ENCODE data around the gene VPS13C. TPM values are rescaled to one million over a fixed set of nuclear protein-coding genes. Genes with fewer than 3 reads are reported as not detected.

Gene VPS13C
- total RNA-seq, 1 experiment from 2014 or later: 18.6 TPM

GRCh38 chr15:61987824-61988223, 72.4 kb downstream of the VPS13C start (continued):
- TF ChIP-seq EGR1 (IDR thresholded peaks at IDR 0.05; ENCODE audit: low read depth): no peak
- TF ChIP-seq CBX3 (IDR thresholded peaks at IDR 0.05; ENCODE audit: low read depth): no peak
- TF ChIP-seq ELF1 (IDR thresholded peaks at IDR 0.05; ENCODE audit: borderline replicate concordance, low read depth): no peak

GRCh38 chr15:61983081-61983480, 77.2 kb downstream of the VPS13C start:
- CTCF ChIA-PET: no interaction called here
- no peaks in the 10 kb centered on the region for H4K20me1 ChIP-seq (ENCODE audit: insufficient read depth)
- no peak for ATAC-seq
- H3K79me2 ChIP-seq (ENCODE audit: insufficient read depth, low read length): no peaks in the 10 kb centered on the region
- no peaks in the 10 kb centered on the region for H3K9me2 ChIP-seq (ENCODE audit: insufficient read depth)
- POLR2A ChIA-PET: no interaction called here
- H3K9me3 ChIP-seq (ENCODE audit: control insufficient read depth in 1 of 2, insufficient read depth in 1 of 2, low read depth in 1 of 2, low read length in 2 of 2): no peaks in the 10 kb centered on the region
- DNase-seq (ENCODE audit: low read depth, low spot score): no peak
- H2AFZ ChIP-seq (ENCODE audit: low read depth, low read length, poor library complexity, severe bottlenecking): no peak overlapping the region
- no peaks in the 10 kb centered on the region for H3K4me1 ChIP-seq (ENCODE audit: control insufficient read depth in 1 of 2, insufficient read depth in 2 of 2, low read length in 2 of 2)
- no TSS peak for BruUV-seq (replicated peaks)
- no peaks in the 10 kb centered on the region for H3K27me3 ChIP-seq (ENCODE audit: insufficient read depth, low read length)
- H3K27ac ChIP-seq (ENCODE audit: low read depth, low read length): no peak overlapping the region
- H3K9ac ChIP-seq (ENCODE audit: low read length): no peak overlapping the region
- RAD21 ChIA-PET (ENCODE audit: low non-redundant PET in 1 of 2, low total read pairs in 2 of 2, uncharacterized antibody in 2 of 2, unreplicated experiment in 2 of 2): no interaction called here
- no peak overlapping the region for H3K4me2 ChIP-seq (ENCODE audit: low read length)
- no peaks in the 10 kb centered on the region for H3K36me3 ChIP-seq (ENCODE audit: control insufficient read depth in 1 of 2, insufficient read depth in 2 of 2, low read length in 2 of 2)
- intact Hi-C loops (cut with micrococcal nuclease): no loop called here
- TF ChIP-seq RAD21 (IDR thresholded peaks at IDR 0.05; ENCODE audit: low read depth) (no peak), REST (IDR thresholded peaks at IDR 0.05; ENCODE audit: low read depth) (no peak), JUND (IDR thresholded peaks at IDR 0.05) (no peak), YY1 (IDR thresholded peaks at IDR 0.05; ENCODE audit: extremely low read depth, insufficient replicate concordance, low read depth, low read length) (no peak), ZNF274 (IDR thresholded peaks at IDR 0.05; ENCODE audit: low read depth, low read length) (no peak), CBX3 (IDR thresholded peaks at IDR 0.05; ENCODE audit: low read depth) (no peak), EZH2 (IDR thresholded peaks at IDR 0.05) (no peak), SRF (IDR thresholded peaks at IDR 0.05; ENCODE audit: low read depth) (no peak), ZFX (IDR thresholded peaks at IDR 0.05) (no peak), EZH2phosphoT487 (IDR thresholded peaks at IDR 0.05; ENCODE audit: borderline replicate concordance) (no peak), EGR1 (IDR thresholded peaks at IDR 0.05; ENCODE audit: low read depth) (no peak), POLR2A (IDR thresholded peaks at IDR 0.05; ENCODE audit: borderline replicate concordance, extremely low read depth, insufficient read depth, insufficient read length) (no peak), FOSL1 (IDR thresholded peaks at IDR 0.05; ENCODE audit: low read depth) (no peak)
- TF ChIP-seq, protein P1, sequence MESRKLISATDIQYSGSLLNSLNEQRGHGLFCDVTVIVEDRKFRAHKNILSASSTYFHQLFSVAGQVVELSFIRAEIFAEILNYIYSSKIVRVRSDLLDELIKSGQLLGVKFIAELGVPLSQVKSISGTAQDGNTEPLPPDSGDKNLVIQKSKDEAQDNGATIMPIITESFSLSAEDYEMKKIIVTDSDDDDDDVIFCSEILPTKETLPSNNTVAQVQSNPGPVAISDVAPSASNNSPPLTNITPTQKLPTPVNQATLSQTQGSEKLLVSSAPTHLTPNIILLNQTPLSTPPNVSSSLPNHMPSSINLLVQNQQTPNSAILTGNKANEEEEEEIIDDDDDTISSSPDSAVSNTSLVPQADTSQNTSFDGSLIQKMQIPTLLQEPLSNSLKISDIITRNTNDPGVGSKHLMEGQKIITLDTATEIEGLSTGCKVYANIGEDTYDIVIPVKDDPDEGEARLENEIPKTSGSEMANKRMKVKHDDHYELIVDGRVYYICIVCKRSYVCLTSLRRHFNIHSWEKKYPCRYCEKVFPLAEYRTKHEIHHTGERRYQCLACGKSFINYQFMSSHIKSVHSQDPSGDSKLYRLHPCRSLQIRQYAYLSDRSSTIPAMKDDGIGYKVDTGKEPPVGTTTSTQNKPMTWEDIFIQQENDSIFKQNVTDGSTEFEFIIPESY (IDR thresholded peaks at IDR 0.05; ENCODE audit: extremely low read depth, insufficient replicate concordance, low read length): no peak
- TF ChIP-seq, protein P2, sequence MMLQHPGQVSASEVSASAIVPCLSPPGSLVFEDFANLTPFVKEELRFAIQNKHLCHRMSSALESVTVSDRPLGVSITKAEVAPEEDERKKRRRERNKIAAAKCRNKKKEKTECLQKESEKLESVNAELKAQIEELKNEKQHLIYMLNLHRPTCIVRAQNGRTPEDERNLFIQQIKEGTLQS (IDR thresholded peaks at IDR 0.05): no peak
- TF ChIP-seq, protein P3, sequence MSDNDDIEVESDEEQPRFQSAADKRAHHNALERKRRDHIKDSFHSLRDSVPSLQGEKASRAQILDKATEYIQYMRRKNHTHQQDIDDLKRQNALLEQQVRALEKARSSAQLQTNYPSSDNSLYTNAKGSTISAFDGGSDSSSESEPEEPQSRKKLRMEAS (IDR thresholded peaks at IDR 0.05): no peak
- H3K4me3 ChIP-seq (replicated peaks in 1 of 2; ENCODE audit: low read depth in 1 of 2, low read length in 2 of 2): no peak overlapping the region
